Left kidney (tissue), 8 donors: Measurements from ENCODE around the gene NBR1. TPM values are rescaled to one million over a fixed set of nuclear protein-coding genes. Genes with fewer than 3 reads are reported as not detected.
"Not testable (repeated sequence)": the region's sequence is repeated elsewhere in the genome, so short reads cannot be mapped to it uniquely, and the experiment has no call there.

Experiments
- DNase-seq: peaks from one replicate; pipeline ENCODE4 v3.0.0-alpha.2; 2013
- long read RNA-seq, 8 donors: transcript quantifications; one replicate each; lab custom pipeline, GENCODE V29; 2026
- polyA plus RNA-seq: library from polyadenylated mRNA; unstranded; fragments of 120-200 nt; gene quantifications from one replicate; pipeline ENCODE4 v1.2.1, GENCODE V29; 2013; ENCODE audit not compliant: insufficient read length

NBR1 gene, protein sequence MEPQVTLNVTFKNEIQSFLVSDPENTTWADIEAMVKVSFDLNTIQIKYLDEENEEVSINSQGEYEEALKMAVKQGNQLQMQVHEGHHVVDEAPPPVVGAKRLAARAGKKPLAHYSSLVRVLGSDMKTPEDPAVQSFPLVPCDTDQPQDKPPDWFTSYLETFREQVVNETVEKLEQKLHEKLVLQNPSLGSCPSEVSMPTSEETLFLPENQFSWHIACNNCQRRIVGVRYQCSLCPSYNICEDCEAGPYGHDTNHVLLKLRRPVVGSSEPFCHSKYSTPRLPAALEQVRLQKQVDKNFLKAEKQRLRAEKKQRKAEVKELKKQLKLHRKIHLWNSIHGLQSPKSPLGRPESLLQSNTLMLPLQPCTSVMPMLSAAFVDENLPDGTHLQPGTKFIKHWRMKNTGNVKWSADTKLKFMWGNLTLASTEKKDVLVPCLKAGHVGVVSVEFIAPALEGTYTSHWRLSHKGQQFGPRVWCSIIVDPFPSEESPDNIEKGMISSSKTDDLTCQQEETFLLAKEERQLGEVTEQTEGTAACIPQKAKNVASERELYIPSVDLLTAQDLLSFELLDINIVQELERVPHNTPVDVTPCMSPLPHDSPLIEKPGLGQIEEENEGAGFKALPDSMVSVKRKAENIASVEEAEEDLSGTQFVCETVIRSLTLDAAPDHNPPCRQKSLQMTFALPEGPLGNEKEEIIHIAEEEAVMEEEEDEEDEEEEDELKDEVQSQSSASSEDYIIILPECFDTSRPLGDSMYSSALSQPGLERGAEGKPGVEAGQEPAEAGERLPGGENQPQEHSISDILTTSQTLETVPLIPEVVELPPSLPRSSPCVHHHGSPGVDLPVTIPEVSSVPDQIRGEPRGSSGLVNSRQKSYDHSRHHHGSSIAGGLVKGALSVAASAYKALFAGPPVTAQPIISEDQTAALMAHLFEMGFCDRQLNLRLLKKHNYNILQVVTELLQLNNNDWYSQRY
- 116 TPM for polyA plus RNA-seq
- long read RNA-seq, donor 1, partial matches to known transcripts: 21 of 28 reads
- long read RNA-seq, donor 1, other reads (novel, unspliced or antisense): 6 of 28 reads
- long read RNA-seq, donor 2, partial matches to known transcripts: 5 of 19 reads
- long read RNA-seq, donor 2, other reads (novel, unspliced or antisense): 13 of 19 reads
- long read RNA-seq, donor 3, partial matches to known transcripts: 20 of 27 reads
- long read RNA-seq, donor 3, other reads (novel, unspliced or antisense): 7 of 27 reads
- long read RNA-seq, donor 4: 0 reads
- long read RNA-seq, donor 5, partial matches to known transcripts: 12 of 22 reads
- long read RNA-seq, donor 5, other reads (novel, unspliced or antisense): 10 of 22 reads
- long read RNA-seq, donor 6, partial matches to known transcripts: 12 of 24 reads
- long read RNA-seq, donor 6, other reads (novel, unspliced or antisense): 12 of 24 reads
- long read RNA-seq, donor 7, partial matches to known transcripts: 16 of 30 reads
- long read RNA-seq, donor 7, other reads (novel, unspliced or antisense): 13 of 30 reads
- long read RNA-seq, donor 8, partial matches to known transcripts: 0 of 5 reads
- long read RNA-seq, donor 8, other reads (novel, unspliced or antisense): 5 of 5 reads

DNA sequence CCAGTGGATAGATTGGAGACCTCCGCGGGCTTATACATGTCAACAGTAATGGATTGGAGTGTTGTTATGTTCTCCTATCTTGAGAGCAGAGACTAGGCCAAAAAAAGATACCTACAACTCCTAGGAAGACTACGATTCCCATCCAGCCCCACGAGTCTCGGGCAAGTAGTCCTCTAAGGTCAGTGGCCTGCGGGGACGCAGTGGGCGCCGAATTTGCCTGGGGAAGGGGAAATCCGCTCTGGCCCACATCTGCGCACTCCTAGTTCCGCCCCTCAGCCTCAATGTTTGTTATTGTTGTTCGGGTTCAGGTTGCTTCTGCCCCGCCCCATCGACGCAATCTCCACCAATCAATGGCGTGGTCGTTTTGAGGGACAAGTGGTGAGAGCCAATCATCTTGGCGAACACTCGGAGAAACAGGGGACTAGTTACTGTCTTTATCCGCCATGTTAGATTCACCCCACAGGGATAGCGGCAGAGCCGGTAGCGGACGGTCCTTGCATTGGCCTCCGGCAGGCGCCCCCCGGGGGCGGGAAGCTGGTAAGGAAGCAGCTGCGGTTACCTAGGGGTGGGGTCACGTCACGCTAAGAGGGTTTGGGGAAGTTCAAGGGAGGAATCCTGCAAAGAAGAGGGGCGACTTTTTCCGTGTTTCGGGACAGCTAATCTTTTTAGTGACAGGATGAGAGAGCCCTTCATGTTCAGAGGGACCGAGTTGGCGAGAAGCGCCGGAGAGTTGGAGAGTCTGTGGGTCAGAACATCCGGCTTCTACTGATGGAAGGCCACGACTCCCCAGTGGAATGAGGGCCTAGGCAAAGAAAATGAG lies at the start of gene NBR1:
Gene NBR1 (plus strand): TSS at position 449 of the 820 bp plus-strand sequence. CDS start 4,586 bp downstream, outside the sequence.
- DNase-seq: peak; percentile 99

DNA sequence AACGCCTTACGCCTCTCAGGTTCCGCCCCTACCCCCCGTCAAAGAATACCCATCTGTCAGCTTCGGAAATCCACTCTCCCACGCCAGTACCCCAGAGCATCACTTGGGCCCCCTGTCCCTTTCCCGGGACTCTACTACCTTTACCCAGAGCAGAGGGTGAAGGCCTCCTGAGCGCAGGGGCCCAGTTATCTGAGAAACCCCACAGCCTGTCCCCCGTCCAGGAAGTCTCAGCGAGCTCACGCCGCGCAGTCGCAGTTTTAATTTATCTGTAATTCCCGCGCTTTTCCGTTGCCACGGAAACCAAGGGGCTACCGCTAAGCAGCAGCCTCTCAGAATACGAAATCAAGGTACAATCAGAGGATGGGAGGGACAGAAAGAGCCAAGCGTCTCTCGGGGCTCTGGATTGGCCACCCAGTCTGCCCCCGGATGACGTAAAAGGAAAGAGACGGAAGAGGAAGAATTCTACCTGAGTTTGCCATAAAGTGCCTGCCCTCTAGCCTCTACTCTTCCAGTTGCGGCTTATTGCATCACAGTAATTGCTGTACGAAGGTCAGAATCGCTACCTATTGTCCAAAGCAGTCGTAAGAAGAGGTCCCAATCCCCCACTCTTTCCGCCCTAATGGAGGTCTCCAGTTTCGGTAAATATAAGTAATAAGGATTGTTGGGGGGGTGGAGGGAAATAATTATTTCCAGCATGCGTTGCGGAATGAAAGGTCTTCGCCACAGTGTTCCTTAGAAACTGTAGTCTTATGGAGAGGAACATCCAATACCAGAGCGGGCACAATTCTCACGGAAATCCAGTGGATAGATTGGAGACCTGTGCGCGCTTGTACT lies 45.7 kb upstream of the NBR1 start, which contains the start of gene BRCA1:
Gene BRCA1 (minus strand): TSS at position 232 of the 834 bp plus-strand sequence. CDS start 1,268 bp downstream, outside the sequence.
- peak; percentile 98 for DNase-seq

DNA sequence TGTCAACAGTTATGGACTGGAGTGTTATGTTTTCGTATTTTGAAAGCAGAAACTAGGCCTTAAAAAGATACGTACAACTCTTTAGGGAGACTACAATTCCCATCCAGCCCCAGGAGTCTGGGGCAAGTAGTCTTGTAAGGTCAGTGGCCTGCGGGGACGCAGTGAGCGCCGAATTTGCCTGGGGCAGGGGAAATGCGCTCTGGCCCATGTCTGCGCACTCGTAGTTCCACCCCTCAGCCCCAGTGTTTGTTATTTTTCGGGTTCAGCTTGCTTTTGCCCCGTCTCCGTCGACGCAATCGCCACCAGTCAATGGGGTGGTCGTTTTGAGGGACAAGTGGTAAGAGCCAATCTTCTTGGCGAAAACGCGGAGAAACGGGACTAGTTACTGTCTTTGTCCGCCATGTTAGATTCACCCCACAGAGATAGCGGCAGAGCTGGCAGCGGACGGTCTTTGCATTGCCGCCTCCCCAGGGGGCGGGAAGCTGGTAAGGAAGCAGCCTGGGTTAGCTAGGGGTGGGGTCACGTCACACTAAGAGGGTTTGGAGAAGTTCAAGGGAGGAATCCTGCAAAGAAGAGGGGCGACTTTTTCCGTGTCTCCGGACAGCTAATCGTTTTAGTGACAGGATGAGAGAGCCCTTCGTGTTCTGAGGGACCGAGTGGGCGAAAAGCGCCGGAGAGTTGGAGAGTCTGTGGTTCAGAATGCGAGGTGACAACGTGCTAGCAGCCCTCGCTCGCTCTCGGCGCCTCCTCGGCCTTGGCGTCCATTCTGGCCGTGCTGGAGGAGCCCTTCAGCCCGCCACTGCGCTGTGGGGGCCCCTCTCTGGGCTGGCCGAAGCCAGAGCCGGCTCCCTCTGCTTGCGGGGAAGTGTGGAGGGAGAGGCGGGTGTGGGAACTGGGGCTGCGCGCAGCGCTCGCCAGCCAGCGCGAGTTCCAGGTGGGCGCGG lies 44.8 kb upstream of the NBR1 start:
- DNase-seq: no peak

DNA sequence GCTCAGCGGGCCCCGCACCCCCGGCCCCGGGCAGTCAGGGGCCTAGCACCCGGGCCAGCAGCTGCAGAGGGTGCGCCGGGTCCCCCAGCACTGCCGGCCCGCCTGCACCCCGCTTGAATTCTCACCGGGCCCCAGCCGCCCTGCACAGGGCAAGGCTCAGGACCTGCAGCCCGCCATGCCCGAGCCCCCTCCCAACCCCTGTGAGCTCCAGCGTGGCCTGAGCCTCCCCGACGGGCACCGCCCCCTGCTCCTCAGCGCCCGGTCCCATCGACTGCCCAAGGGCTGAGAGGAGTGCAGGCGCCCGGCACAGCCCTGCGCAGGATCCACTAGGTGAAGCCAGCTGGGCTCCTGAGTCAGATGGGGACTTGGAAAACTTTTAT lies 44.1 kb upstream of the NBR1 start:
- no peak for DNase-seq

DNA sequence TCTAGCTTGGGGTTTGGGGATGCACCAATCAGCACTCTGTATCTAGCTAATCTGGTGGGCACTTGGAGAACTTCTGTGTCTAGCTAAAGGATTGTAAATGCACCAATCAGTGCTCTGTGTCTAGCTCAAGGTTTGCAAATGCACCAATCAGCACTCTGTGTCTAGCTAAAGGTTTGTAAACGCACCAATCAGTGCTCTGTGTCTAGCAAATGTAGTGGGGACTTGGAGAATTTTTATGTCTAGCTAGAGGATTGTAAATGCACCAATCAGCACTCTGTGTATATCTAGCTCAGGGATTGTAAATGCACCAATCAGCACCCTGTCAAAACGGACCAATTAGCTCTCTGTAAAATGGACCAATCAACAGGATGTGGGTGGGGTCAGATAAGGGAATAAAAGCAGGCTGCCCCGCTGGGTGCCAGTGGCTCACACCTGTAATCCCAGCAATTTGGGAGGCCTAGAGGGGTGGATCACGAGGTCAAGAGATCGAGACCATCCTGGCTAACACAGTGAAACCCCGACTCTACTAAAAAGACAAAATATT lies 43.6 kb upstream of the NBR1 start:
- not testable (repeated sequence) for DNase-seq

DNA sequence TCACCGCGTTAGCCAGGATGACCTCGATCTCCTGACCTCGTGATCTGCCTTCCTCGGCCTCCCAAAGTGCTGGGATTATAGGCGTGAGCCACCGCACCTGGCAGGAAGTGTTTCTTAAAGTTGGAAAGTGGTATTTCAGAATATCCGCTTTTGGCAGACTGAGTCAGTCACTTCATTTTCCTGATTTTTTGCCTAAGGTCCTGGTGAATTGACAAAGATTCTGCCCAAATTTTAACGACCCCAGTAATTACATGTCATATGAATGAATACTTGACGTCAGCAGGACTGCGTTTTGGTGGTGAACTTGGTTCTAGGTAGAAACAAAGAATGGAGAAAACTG lies 41.4 kb upstream of the NBR1 start:
- DNase-seq: no peak

DNA sequence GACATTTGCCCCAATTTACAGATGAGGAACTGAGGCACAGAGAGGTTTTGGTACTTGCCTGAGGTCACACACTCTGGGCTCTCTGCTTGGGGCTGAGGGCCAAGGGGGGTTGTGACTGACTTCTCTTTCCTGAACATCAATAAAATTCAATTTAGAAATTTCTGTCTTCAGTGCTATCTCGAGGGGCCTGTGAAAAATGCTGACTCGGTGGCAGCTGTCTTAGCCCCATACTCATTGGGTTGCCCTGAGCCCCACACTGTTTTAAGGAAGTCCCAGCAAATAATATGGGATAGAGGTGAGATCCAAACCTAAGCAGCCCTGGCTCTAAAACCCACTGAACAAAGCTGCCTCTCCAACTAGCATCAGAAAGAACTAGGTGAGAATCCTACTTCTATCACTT lies 38.9 kb upstream of the NBR1 start:
- no peak for DNase-seq

DNA sequence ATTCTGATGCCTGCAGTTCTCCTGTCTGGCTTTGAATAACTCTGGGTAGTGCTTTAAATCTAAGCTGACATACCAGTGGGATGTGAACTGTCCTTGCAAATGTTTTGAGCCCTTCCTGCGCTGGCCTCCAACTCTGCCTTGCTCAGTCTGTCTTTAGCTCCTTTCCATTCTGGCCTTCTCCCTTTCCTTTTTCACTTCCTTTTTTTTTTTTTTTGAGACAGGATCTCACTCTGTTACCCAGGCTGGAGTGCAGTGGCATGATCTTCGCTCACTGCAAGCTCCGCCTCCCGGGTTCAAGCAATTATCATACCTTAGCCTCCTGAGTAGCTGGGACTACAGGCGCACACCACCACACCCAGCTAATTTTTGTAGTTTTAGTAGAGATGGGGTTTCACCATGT lies 37.6 kb upstream of the NBR1 start:
- DNase-seq: not testable (repeated sequence)

DNA sequence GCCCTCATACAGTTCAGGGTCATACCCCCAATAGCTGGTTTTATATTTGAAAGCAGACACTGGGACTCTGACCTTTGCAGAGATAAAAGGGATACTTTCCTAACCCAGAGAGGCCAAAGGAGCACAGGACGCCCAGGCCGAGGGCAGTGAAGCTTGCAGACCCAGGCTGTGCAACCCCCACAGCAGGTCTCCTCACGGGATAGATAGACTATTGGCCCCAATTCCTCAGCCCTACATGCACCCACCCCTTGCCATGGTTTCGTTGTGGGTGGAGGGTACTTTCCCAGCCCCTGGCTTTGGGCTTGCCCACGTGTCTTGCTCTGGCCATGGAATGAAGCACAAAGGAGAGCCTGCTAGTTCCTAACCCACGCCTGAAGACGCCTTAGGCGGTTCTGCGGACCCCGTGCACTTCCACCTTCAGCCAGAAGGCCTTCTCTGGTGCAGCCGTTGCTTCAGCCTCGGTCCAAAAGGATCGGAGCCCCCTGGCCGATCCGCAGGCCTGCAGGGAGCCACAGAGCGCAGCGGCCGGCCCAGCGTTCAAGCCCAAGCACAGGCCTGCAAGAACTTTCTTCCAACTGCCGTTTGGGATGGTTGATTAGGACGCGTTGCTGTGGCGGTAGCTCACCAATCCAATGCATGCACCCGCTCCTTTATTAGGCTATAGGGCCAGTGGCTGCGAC lies 36.1 kb upstream of the NBR1 start:
- no peak for DNase-seq

DNA sequence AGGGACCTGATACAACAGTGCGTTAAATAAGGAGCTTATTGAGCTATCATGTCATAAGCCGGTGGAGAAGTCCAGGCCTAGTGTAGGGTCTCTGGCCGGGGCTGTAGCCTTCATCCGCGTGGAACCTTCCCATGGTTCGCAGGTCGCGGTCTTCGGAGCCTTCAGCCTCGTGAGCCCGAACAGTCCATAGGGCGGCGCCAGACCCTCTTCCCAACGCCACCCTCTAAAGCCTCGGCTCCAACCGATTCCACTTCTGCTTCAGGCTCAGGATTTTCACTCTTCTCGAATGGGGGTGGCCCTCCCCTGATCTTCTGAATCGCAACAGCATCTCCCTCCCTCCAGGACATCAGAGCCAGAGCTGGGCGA lies 35.6 kb upstream of the NBR1 start:
- DNase-seq: no peak

DNA sequence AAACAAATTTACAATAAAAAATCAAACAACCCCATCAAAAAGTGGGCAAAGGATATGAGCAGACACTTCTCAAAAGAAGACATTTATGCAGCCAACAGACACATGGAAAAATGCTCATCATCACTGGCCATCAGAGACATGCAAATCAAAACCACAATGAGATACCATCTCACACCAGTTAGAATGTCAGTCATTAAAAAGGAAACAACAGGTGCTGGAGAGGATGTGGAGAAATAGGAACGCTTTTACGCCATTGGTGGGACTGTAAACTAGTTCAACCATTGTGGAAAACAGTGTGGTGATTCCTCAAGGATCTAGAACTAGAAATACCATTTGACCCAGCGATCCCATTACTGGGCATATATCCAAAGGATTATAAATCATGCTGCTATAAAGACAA lies 34.4 kb upstream of the NBR1 start:
- not testable (repeated sequence) for DNase-seq

DNA sequence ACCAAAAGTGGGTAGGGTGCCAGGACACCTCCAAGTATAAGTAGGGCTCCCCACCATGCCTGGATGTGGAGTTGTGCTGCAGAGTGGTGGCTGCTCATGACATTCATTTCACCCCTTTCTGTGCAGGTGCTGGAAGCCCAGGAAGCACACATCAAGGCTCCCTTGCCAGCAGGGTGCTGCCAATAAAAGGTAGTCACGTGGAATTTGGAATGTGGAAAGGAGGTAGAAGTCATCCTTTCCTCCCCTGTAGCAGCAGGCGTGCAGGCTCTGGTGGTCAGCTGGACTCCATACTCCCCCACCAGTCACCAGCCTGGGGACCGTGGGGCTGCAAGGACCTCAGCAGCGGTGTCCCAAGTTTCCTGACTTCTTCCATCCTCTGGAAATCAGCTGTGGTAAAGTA lies 32.5 kb upstream of the NBR1 start:
- DNase-seq: not testable (repeated sequence)

DNA sequence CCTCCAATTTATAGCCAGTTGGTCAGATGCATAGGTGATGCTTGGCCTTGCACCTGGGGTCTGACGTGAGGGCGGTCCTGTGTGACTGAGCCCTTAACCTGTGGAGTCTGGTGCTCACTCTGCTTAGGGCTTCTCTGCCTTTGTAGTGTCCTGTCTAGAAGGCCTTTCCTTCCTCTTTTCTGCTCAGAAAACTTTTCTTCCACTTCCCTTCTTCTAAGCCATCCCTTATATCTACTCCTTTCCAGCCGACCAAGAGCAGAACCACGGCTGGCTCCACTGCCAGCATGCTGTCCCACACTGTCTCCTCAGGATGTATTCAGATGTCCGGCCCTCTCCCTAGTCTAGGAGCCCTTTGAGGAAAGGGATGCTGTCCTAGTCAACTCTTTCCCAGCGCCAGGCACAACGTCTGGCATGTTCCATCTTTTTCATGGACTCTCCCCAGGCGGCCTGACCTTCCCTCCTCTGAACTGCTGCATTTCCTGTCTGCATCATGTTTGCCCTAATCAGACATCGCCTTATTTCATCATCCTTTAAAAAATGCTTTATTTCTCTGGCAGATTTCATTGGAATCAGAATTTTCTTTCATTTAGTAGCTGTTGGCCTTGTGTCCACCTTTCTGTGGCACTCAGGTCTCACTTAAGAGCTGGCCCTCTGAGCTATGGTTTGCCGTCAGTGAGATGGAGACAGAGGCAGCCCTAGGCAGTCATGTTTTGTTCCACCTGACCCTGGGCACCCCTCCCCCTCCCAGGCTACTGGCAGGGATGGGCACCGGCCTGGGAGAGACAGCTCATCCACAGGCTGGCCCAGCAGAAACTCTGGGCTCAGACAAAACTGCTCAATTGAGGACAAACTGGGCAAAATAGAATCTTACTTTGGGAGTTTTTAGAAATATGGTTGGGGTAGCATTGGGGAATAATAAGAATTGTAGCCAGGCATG lies 30.4 kb upstream of the NBR1 start:
- DNase-seq: no peak

DNA sequence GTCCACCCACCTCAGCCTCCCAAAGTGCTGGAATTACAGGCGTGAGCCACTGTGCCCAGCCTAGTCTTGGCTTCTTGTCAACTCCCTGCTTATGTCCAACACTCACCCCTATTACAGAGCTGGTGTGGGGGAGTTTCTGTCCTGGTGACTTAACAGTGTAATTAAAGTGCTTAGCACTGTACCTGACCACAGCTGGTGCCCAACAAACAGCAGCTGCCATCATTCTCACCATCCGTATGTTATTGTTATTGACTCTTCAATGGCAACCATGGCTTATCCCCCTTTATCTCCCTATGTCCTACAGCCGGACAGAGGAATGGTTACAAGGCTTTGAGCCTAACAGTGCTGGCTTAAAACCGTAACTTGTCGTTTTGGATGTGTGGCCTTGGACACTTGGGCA lies 28.9 kb upstream of the NBR1 start:
- no peak for DNase-seq

DNA sequence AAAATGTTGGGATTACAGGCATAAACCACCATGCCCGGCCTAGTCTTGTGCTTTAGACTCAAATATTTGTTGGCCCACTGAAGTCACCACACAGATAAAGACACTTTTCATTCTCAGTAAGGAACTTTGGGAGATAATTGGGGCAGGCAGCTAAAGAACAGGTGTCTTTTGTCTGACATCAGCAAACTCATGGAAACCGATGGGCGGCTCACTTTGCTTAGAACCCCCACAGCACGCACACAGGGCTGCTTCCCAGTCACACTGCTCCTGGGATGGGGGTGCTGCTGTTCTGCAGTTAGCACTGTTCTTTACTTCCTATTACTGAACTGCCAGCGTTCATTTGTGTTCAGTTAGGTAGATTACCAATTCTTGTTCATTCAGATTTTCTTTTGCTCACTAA lies 27.8 kb upstream of the NBR1 start:
- no peak for DNase-seq

DNA sequence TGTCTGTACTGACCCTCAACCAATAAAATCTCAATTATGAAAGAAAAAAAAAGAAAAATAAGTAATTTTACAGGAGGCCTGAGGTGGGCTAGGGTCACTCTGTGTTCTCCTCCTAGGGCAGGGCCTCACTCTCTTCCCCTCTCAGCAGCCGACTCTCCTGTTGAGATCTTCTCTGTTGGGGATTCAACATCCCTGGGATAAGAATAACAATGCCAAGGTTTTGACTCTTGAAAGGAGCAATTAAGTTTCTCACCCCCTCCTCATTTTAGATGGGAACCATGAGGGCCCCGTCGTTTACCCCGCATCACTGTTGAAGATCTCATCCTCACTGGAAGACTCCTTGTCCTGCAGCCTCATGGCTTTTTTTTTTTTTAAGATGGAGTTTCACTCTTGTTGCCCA lies 24.4 kb upstream of the NBR1 start:
- DNase-seq: no peak
